HG03066 (cell line): ENCODE data around the gene RAP1GDS1.
A peak's percentile ranks its signal among the peaks of the same experiment; 100 is the strongest.

Source experiments
- ATAC-seq: cut with Tn5 transposase; IDR thresholded peaks from one replicate; pipeline ENCODE4 v1.9.1; 2021; ENCODE audit warnings: low read depth; ENCODE audit not compliant: unreplicated experiment

The RAP1GDS1 gene, protein sequence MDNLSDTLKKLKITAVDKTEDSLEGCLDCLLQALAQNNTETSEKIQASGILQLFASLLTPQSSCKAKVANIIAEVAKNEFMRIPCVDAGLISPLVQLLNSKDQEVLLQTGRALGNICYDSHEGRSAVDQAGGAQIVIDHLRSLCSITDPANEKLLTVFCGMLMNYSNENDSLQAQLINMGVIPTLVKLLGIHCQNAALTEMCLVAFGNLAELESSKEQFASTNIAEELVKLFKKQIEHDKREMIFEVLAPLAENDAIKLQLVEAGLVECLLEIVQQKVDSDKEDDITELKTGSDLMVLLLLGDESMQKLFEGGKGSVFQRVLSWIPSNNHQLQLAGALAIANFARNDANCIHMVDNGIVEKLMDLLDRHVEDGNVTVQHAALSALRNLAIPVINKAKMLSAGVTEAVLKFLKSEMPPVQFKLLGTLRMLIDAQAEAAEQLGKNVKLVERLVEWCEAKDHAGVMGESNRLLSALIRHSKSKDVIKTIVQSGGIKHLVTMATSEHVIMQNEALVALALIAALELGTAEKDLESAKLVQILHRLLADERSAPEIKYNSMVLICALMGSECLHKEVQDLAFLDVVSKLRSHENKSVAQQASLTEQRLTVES

DNA sequence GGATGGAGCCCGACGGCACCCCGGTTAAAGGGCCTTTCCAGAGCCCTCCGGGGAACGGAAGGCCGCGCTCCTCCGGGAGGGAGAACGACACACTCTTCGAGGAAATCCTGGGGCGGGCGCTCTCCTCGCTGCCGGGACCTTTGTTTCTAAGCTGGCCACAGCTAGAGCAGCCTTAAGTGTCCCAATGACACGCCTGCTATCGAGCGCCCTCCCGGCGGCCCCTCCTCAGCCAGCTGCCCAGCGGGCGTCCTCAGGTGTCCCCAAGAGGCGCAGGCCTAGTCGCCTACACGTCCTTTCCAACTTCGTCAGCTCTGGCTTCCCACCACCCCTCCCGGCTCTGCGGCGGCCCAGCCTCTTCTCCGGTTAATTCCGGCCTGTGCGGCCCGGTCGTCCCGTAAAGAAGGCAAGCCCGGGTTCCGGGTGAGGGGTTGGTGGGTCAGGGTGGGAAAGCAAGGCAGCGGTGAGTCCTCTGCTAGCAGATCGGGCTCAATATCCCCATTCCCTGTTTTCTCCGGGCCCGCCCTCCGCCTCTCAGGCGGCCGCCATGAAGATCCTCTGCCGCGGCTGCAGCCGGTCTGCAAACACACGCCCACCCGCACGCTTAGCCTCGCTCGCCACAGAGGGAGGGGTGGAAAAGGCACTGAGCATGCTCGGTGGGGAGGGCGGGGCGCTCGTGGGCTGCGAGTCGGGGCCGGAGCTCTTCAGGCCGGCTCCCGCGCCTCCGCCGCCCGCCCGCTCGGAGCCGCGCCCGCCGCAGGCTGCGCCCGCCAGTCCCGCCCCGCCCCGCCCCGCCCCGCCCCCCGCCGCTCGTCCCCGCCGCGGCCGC is at the start of gene RAP1GDS1:
RAP1GDS1 (plus strand) TSS at position 806 of the 826 bp plus-strand sequence. CDS start 182 bp downstream, outside the sequence.
- ATAC-seq, result peak; percentile 84

DNA sequence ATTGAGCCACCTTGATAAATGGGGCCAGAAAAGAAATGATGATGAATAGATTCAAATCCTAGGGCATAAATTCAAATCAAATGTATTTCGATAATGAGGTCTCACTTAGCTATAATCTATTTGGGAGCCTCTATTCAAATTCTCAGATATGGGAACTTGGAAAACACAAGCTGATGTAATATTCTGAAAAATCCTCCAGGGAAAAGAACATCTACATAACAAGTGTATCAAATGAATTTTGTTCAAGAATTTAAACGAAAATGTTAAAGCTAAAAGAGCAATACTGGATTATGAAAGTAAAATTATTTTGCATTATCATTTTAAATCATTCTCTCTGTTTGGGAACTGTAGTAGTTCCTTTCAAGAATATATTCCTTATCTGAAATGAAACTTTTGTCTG is 38.9 kb upstream of the RAP1GDS1 start:
- ATAC-seq, result no peak

DNA sequence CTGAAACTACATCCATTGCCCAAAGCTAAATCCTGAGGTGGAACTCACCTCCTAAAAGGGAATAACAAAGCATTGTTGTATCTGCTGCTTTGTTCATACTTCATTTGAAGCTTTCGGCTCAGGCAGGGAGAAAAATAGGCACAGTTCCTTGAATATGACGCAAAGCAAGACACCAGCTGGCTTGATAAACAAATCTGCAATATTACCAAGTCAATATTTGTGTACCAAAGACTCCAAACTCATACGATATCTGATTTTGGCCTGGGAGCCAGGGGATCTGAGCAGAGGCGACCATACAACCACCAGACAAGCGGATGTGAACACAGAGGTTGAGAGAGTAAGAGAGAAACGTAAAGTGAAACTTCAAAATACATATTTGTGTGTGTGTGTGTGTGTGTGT is 34.8 kb upstream of the RAP1GDS1 start:
- ATAC-seq, result no peak

DNA sequence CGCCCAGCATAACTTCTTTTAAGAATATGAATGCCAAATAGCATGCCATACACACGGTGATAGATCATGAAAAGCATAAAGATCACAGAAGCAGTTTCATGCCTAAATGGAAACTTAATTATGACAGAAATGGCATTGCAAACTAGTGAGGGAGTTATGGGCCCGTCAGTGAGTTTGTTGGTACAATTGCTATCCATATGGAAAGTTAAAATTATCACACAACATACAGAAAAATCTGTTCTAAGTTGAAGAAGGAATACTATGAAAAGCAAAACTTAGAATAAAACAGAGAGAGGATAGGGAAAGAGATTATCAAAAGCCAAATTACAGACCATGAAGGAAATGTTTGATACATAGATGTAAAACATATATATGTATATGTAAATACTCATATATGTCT is 30.2 kb upstream of the RAP1GDS1 start:
- ATAC-seq, result no peak

DNA sequence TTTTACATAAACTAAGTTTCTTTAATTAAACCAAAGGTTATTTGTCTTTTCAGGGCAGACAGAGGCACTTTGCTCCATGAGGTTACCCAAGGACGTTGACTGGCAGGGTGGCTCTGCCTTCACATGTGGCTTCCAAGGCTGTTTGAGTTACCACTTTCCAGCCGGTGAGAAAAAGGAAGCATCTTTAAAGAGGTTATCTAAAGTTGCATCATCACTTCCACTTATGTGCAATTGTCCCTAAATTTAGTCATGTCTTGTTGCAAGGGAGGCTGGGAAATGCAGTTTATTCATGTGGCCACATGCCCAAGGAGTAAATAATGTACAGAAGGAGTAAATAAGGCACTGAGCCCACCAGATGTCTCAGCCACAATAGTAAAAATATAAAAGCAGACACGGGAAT is 29.0 kb upstream of the RAP1GDS1 start:
- no peak for ATAC-seq

DNA sequence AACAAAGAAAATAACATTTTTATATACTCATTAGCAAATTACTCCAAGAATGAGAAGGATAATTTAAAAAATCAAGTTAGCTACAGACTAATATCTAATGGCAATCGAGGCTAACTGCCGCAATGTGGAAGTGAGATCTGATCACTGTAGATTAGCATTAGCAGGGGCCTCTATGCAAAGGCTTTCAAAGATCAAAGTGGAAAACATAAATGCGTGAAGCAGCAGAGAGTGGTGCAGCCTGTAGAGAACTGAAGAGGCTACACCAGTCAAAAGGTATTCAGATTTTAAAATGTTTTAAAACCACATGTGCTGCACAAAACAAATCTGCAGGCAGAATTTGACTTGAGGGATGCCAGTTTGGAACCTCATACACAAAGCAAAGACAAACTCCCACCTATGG is 24.0 kb upstream of the RAP1GDS1 start:
- ATAC-seq, result no peak

DNA sequence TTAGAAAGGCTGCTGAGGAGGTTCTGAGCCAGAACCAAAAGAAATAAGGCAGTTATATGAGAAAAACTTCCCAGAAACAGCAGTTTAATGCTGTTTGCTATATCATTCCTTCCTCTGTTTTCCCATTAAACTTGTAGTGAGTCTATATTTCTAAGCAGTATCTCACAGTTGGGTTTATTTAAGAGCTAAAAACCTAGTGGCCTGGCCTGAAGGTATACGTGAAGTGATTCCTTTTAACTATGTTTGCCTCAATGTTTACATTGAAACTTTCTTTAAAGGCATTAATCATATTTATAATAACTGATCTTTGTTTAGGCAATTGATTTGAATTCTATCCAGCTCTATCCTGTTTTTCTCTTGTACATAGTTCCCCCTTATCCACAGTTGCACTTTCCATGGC is 19.1 kb upstream of the RAP1GDS1 start:
- no peak for ATAC-seq

DNA sequence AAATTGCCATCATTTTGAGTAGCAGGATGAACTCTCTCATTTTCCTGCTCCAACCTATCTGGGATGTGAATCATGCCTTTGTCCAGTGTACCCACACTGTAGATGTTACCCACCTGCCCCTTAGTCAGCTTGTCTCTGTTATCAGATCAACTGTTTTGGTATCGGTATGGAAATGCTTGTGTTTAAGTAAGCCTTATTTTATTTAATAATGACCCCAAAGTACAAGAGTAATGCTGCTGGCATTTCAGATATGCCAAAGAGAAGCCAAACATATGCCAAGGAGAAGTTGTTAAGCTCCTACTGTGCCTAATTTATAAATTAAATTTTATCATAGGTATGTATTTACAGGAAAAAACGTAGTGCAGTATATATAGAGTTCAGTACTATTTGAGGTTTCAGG is 18.6 kb upstream of the RAP1GDS1 start:
- ATAC-seq, result no peak

DNA sequence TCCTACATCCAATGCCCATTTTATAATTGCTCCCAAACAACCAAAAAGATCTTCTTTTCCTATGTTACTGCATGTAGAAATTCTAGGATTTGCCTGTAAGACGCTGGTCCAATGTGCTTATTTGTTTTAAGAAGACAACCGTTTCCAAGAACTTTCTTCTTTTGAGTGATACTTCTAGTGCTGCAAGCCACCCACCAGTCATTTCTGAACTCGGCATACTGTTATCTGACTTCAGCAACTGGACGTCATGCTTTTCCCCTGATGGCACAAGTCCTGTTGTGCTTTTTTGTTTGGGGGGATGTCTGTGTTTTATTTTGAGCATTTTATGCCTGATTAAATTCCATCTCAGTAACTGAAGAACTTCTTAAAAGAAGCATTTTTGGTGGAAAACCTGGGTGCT is 16.0 kb upstream of the RAP1GDS1 start:
- no peak for ATAC-seq

DNA sequence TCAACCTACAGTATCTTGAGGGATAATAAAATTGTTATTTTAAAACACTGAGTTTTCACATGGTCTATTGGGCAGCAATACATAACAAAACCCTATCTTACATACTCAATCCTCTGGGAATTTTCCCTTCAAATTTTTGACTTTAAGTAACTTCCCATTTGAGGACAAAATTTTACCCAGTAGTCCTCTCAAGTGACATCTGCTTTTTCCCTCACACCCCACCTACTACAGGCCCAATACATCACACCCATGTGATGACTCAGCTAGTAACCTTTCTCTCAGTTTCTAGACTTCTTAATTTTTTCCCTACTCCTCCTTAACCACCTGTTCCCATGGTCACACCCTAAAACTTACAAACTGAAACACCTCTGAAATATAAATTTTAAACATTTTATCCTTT is 12.2 kb upstream of the RAP1GDS1 start:
- no peak for ATAC-seq

DNA sequence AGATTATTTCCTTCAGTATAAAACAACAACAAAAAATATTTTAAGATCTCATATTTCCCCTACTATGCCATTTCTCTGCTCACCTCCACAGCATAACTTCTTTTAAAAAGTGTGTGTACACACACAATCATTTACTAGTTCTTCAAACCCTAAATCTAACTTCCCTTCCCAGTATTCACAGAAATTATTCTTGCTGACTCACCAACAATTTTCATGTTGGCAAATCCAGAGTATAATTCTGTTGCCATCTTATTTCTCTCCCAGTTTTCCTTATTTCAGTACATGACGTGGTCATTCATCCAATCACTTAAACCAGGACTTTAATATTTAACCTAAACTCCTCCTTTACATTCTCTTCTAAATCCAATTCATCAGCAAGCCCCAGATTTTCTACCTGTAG is 11.4 kb upstream of the RAP1GDS1 start:
- ATAC-seq, result no peak

DNA sequence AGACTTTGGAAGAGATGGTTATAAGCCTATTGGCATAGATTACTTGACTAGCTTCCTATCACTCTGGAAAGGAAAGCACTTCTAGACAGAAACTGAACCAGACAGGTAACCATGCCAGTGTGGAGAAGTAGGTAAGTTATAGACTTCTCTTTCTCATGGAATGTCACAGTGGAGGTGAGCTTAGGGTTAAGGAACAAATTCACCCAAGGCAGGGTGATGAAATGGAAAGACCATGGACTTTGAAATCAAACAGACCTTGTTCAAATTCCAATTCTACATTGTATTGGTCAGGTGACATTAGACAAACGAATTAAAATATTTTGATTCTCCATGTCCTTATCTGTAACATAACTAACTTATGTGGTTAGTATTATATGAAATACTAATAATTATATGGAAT is 7.7 kb upstream of the RAP1GDS1 start:
- ATAC-seq, result no peak

DNA sequence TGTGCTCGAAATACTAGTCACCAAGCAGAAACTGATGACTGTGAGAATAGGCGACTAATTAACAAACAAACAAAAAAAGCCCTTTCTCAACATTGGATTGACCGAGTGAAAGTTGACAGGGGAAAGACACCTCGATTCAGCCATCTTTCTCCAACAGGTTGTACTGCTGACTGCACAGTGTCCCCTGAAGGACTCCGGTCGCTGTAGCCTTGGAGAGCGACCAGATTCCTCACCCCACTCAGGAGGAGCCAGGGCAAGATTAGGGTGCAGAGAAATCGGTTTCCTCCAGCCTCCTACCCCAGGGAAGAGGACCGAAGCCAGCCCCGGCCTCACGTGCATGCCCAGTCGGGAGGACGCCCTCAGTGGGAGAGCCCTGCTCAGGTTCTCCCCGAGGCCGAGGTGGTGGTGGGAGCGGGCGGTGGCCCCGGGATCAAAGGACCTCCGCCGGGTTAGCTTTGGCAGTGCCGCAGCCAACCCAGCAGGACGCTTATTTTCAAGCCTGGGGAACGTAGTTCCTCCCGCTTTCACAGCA is 1.1 kb upstream of the RAP1GDS1 start:
- peak; percentile 15 for ATAC-seq

DNA sequence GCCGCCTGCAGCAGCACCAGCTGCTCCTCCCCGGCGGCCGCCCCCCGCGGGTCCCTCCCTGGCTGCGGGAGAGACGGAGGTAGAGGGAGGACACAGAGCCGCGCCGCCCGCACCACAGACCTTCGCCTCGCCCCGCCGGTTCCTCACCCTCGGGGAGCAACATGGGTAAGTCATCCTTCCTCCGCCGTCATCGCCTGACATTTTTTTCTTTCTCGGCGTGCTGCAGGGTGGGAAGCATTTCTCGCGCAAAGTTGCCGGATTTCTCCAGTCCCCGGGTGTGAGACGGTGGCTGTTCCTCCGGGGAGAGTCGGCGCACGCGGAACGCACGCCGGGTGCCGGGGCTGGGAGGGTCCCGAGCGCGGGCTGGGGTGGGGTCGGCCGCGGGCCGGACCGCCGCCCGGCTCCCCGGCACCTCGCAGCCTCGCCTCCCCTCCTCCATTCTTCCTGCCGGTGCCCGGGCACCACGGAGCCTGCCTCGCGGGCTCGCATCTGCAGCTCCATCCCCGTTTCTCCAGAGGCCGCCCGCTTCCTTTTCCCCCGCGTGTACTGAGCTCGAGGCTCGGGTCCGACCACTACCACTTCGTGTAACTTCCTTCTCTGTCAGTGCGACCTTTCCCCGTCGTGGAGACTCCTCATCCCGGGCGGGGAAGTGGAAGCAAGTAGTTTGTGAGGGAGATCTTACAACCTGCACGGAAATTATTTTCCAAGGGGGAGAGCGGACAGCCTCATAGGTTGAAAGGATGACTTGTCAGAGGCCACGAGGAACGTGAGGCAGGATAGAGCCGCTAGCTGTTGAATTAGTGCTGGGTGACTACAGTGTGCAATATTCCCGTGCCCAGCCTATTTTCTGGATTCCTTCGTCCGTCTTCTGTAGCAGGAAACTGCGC is 464 bp downstream of the RAP1GDS1 start:
- ATAC-seq, result peak; percentile 11

DNA sequence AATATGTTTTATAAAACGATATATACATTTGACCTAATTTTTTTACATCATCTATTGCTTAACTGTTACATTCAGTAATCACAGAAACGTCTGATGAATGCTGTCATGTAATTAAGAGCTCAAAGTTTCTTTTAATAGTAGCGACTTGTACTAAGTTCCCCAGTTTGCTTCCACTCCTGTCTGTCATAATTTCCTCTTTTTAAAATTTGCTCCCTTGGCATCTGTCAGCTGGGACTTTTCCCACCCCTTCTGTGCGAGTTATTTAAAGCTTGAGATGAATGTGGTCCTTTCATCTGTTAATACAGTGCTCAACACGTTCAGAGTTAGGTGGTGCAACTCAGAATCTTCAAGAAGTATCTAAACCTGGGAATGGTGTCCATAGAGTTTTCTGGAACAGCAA is 1.2 kb downstream of the RAP1GDS1 start:
- ATAC-seq, result no peak

DNA sequence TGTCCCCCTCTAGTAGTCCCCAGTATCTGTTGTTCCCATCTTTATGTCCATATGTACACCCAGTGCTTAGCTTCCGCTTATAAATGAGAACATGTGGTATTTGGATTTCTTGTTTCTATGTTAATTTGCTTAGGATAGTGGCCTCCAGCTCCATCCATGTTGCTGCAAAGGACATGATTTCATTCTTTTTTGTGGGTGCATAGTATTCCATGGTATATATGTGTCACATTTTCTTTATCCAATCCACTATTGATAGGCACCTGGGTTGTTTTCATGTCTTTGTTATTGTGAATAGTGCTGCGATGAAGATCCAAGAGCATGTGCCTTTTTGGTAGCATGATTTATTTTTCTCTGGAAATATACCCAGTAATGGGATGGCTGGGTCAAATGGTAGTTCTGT is 6.3 kb downstream of the RAP1GDS1 start:
- ATAC-seq, result no peak

DNA sequence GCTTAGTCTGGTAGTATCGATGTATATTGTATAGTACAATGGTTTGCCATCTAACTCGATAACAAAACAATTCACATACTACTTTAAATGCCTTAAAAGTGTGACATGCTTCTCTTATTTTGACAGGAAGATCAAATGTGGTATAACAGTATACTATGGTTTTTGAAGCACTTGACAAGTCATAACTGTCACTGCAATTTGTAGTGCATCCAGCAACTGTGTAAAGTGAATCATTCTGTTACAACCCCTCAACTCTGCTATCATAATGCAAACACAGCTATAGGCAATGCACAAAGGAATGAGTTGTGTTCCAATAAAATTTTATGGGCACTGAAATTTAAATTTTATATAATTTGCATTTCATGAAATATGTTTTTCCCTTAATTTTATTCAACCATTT is 14.0 kb downstream of the RAP1GDS1 start:
- ATAC-seq, result no peak

DNA sequence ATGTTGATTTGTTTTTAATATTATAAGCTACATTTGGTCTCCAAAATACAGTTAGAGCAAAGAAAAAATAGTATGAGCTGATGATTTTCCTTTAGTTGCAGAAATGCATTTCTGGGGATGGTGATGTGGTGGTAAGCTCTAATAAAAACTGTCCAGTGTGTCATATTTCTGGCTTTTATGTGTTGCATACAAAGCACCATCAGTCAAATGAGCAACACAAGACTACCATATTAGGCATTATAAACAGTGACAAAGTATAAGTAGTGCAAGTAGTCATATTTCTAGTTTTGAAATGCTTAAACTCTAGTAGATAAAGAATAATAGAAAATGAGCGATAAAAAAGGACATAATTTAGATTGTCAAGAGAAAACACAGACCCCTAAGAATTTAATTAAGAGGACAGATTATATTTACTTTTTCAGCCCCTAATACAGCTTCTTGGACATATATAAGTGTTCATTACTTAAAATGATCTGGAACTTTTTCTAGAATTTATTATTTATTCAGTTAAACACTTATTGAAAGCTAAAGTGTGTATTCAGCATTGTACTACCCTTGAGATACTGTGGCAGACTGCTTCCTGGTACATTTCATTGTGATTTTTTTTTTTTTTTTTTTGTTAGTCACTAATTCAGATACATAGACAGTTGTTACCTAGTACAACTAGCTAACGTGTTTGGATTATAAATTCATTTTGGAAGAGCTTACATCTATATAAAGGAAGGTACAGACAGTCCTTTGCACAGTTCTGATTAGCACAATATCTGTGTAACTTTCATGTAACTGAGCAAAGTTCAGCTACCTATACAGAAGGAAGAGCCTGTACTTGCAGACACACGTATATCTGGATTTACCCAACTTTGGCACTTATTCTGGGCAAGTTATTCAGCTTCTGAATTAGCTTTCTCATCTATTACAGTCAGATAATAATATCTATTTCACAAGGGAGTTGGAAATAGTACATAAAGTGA is 22.3 kb downstream of the RAP1GDS1 start:
- no peak for ATAC-seq

DNA sequence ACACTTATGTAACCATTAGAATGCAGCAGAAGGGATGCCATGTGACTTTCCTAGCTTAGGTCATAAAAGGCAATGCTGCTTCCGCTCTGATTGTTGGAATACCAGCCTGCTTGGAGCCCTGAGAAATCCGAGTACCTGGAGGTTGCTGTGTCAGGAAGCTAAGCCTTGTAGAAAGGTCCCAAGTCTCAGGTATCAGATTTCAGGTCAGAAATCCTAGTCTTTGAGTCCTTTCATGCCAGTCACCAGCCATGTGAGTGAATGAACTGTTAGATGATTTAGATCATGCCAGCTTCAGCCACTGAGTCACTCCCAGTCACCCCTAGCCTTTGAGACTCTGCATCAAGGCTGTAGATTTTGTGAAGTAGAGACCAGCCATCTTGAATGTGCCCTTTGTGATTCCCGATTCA is 23.5 kb downstream of the RAP1GDS1 start:
- ATAC-seq, result no peak
